ENCODE data around the gene CTNND2.

- TF ChIP-seq E2F6 (IDR thresholded peaks at IDR 0.05; ENCODE audit: borderline replicate concordance in 1 of 2, extremely low read depth in 1 of 2, insufficient read depth in 1 of 2, insufficient read length in 1 of 2, low read depth in 1 of 2, low read length in 1 of 2, poor library complexity in 1 of 2, severe bottlenecking in 1 of 2) (no peak), CTCF (IDR thresholded peaks at IDR 0.05 in 2 of 3, conservative IDR thresholded peaks at IDR 0.05 in 1 of 3; ENCODE audit: insufficient read depth in 2 of 3, low read depth in 1 of 3, low read length in 3 of 3) (no peak), SP2 (IDR thresholded peaks at IDR 0.05; ENCODE audit: extremely low read depth, low read depth, low read length, poor library complexity, severe bottlenecking) (no peak), TCF3 (CRISPR knock-in tag; IDR thresholded peaks at IDR 0.05) (no peak), SREBF2 (CRISPR knock-in tag; IDR thresholded peaks at IDR 0.05) (no peak), SIN3A (IDR thresholded peaks at IDR 0.05; ENCODE audit: borderline replicate concordance in 2 of 2, control insufficient read depth in 1 of 2, low read depth in 2 of 2, low read length in 2 of 2) (no peak), NFIC (IDR thresholded peaks at IDR 0.05) (no peak), DPF2 (IDR thresholded peaks at IDR 0.05) (no peak), YY1 (IDR thresholded peaks at IDR 0.05; ENCODE audit: borderline replicate concordance in 1 of 3, control insufficient read depth in 1 of 3, extremely low read depth in 1 of 3, insufficient read depth in 3 of 3, insufficient read length in 1 of 3, insufficient replicate concordance in 2 of 3, low read depth in 1 of 3, low read length in 2 of 3) (no peak), RBBP5 (IDR thresholded peaks at IDR 0.05; ENCODE audit: borderline replicate concordance, insufficient read depth, low read length, poor library complexity, severe bottlenecking) (no peak), ZBTB11 (CRISPR knock-in tag; IDR thresholded peaks at IDR 0.05) (no peak), ETV6 (IDR thresholded peaks at IDR 0.05; ENCODE audit: borderline replicate concordance in 1 of 2, low read depth in 2 of 2, low read length in 1 of 2) (no peak), ETV6 (CRISPR knock-in tag; IDR thresholded peaks at IDR 0.05; ENCODE audit: borderline replicate concordance) (no peak)
These were observed 542.5 kb downstream of the CTNND2 start for GRCh38 chr5:11361768-11362167.

All from K562 (cell line).